Ovary (tissue), 9 donors: Measurements from ENCODE around the gene RPS15. TPM values are rescaled to one million over a fixed set of nuclear protein-coding genes. Genes with fewer than 3 reads are reported as not detected.

ENCODE experiments used
- DNase-seq, 5 donors: peaks; one replicate each; pipeline ENCODE4 v3.0.0-alpha.2; 2019 to 2020
- H3K27ac ChIP-seq, 2 donors: fragments of 200-600 bp; one replicate each; pipeline versions ENCODE4 v1.5.1 to v1.8.0; 2019 to 2022
- H3K27me3 ChIP-seq: fragments of 200-600 bp; one replicate; pipeline ENCODE4 v1.8.0; 2022
- H3K36me3 ChIP-seq: fragments of 200-600 bp; sonication (generic); one replicate; pipeline ENCODE4 v1.5.1; 2019
- H3K4me1 ChIP-seq: one replicate; pipeline ENCODE4 v1.8.1; 2013; ENCODE audit warnings: mild to moderate bottlenecking, moderate library complexity; ENCODE audit not compliant: insufficient read depth
- H3K4me3 ChIP-seq: fragments of 200-600 bp; sonication (generic); one replicate; pipeline ENCODE4 v1.5.1; 2017
- H3K9me3 ChIP-seq, 2 donors: fragments of 200-600 bp in 1 of 2; sonication (generic) in 1 of 2; one replicate each; pipeline versions ENCODE4 v1.5.1 to v1.8.1; 2013 to 2019; ENCODE audit warnings: mild to moderate bottlenecking in 1 of 2, moderate library complexity in 1 of 2
- EP300 ChIP-seq: sonication (generic); formaldehyde crosslinking; IDR thresholded peaks from one replicate; pipeline ENCODE4 v1.6.1; 2017; ENCODE audit warnings: antibody characterized with exemption
- POLR2A ChIP-seq: fragments of 450-650 bp; IDR thresholded peaks from one replicate; pipeline ENCODE4 v1.6.1; 2017; ENCODE audit warnings: antibody characterized with exemption, mild to moderate bottlenecking, moderate library complexity
- WGBS, 3 donors: extraction: QIAGEN DNeasy Blood & Tissue Kit in 1 of 3; methylation state at CpG; one replicate each; pipeline versions ENCODE4 v1.1.5 to v1.1.7; 2013 to 2017; 5-methylcytosine and 5-hydroxymethylcytosine counted together
- intact Hi-C, 4 donors: fragments of 100-400 bp; cut with DNase I; formaldehyde crosslinking; loops; one replicate each; pipeline versions ENCODE4 v1.11.0 to v1.15.1; 2022 to 2023
- polyA plus RNA-seq, 2 donors: library from polyadenylated mRNA; stranded (reverse); fragments of 200-250 nt in 1 of 2; fragments of 350-450 nt in 1 of 2; fragmentation: Illumina TruSeq in 1 of 2; extraction: RNeasy Lipid Tissue Mini Kit (QIAGEN cat#74804) in 1 of 2; gene quantifications; one replicate each; pipeline ENCODE4 v1.2.3, GENCODE V29; 2013 to 2014
- total RNA-seq, 7 donors: library from RNA; depleted of rRNA in 2 of 7; stranded (reverse); fragments of >200 nt in 2 of 7; fragmentation: NEBNext Ultra II Directional in 3 of 7; extraction: Animal tissue kit (Norgen Biotek cat#: 25700) in 3 of 7; gene quantifications; one replicate each; pipeline versions ENCODE4 v1.1.0 to v1.2.4, GENCODE V29; 2016 to 2023
- TF ChIP-seq, protein P1 (sequence below), 3 donors: fragments of 450-650 bp in 2 of 3; fragments of 200-600 bp in 1 of 3; IDR thresholded peaks; one replicate each; pipeline versions ENCODE4 v1.5.1 to v1.8.0; 2016 to 2022; ENCODE audit warnings: antibody characterized with exemption in 3 of 3, mild to moderate bottlenecking in 1 of 3
- donor health status: DM: no; HTN: no; CAD: no; lungs with moderate emphysema.
- donor health status: DM: no; HTN: no; CAD: no.
- donor health status: Bipolar disorder and iron deficiency.
- donor health status: DM: yes; HTN: yes; CAD: no.
- donor health status: DM: no; HTN: no; CAD: no.
- donor health status: DM: yes; HTN: yes; CAD: no.

The RPS15 gene
- total and polyA plus RNA-seq, 9 donors: 174 to 7,253 (median 2,328) TPM

- peak in 1 of 5 donors; percentile 43 for DNase-seq
- intact Hi-C loops: no loop called here
- Histone ChIP-seq H3K36me3 (no peaks in the 10 kb centered on the region), H3K9me3 (no peaks in the 10 kb centered on the region), H3K4me1 (peaks cover 35% of the 10 kb centered on the region), H3K4me3 (no peak overlapping the region), H3K27me3 (peaks cover 11% of the 10 kb centered on the region), H3K27ac (no peak overlapping the region)
- WGBS, 3 donors: 1 to 4% (median 1%) methylated on average over 23 to 47 of the region's 47 CpGs
- no peak for TF ChIP-seq EP300
- no peak for TF ChIP-seq POLR2A
- TF ChIP-seq, protein P1, sequence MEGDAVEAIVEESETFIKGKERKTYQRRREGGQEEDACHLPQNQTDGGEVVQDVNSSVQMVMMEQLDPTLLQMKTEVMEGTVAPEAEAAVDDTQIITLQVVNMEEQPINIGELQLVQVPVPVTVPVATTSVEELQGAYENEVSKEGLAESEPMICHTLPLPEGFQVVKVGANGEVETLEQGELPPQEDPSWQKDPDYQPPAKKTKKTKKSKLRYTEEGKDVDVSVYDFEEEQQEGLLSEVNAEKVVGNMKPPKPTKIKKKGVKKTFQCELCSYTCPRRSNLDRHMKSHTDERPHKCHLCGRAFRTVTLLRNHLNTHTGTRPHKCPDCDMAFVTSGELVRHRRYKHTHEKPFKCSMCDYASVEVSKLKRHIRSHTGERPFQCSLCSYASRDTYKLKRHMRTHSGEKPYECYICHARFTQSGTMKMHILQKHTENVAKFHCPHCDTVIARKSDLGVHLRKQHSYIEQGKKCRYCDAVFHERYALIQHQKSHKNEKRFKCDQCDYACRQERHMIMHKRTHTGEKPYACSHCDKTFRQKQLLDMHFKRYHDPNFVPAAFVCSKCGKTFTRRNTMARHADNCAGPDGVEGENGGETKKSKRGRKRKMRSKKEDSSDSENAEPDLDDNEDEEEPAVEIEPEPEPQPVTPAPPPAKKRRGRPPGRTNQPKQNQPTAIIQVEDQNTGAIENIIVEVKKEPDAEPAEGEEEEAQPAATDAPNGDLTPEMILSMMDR (IDR thresholded peaks at IDR 0.05): no peak
Measured at GRCh38 chr19:1468821-1469254, 30.6 kb downstream of the RPS15 start.

DNA sequence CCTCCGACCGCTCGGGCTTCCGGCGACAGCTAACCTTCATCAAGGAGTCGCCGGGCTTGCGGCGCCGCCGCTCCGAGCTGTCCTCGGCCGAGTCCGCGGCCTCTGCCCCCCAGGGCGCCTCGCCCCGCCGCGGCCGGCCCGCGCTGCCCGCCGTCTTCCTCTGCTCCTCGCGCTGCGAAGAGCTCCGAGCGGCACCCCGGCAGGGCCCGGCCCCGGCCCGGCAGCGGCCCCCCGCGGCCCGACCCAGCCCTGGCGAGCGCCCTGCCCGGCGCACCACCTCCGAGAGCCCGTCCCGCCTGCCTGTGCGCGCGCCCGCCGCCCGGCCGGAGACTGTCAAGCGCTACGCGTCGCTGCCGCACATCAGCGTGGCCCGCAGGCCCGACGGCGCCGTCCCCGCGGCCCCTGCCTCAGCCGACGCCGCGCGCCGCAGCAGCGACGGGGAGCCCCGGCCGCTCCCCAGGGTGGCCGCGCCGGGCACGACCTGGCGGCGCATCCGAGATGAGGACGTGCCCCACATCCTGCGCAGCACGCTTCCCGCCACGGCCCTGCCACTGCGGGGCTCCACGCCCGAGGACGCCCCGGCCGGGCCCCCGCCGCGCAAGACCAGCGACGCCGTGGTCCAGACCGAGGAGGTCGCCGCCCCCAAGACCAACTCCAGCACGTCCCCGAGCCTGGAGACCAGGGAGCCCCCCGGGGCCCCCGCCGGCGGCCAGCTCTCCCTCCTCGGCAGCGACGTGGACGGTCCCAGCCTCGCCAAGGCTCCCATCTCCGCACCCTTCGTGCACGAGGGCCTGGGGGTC is 31.3 kb downstream of the RPS15 start:
- no peak for DNase-seq
- 1 to 2% (median 2%) methylated on average over 54 to 117 of the region's 117 CpGs for WGBS, 3 donors
- Histone ChIP-seq H3K36me3 (no peaks in the 10 kb centered on the region), H3K9me3 (no peaks in the 10 kb centered on the region), H3K27me3 (peaks cover 11% of the 10 kb centered on the region), H3K4me1 (peaks cover 35% of the 10 kb centered on the region), H3K4me3 (peak overlapping the region; percentile 33), H3K27ac (no peak overlapping the region)
- TF ChIP-seq, protein P1 (IDR thresholded peaks at IDR 0.05): no peak
- TF ChIP-seq EP300 (no peak), POLR2A (no peak)
- intact Hi-C loops: no loop called here

GRCh38 chr19:1470055-1470304 is 31.8 kb downstream of the RPS15 start:
- peak overlapping the region; percentile 33 for H3K4me3 ChIP-seq
- 2% methylated on average over 17 to 22 of the region's 22 CpGs for WGBS, 3 donors
- H3K27ac ChIP-seq: no peak overlapping the region
- intact Hi-C loops: no loop called here
- peaks cover 35% of the 10 kb centered on the region for H3K4me1 ChIP-seq
- H3K9me3 ChIP-seq: no peaks in the 10 kb centered on the region
- DNase-seq: no peak
- no peak for TF ChIP-seq EP300
- no peak for TF ChIP-seq POLR2A
- TF ChIP-seq, protein P1 (IDR thresholded peaks at IDR 0.05): no peak
- peaks cover 11% of the 10 kb centered on the region for H3K27me3 ChIP-seq
- H3K36me3 ChIP-seq: no peaks in the 10 kb centered on the region

GRCh38 chr19:1470305-1471009 is 32.3 kb downstream of the RPS15 start:
- Histone ChIP-seq H3K4me1 (peaks cover 35% of the 10 kb centered on the region), H3K9me3 (no peaks in the 10 kb centered on the region), H3K27ac (no peak overlapping the region), H3K27me3 (peaks cover 11% of the 10 kb centered on the region), H3K4me3 (peak overlapping the region; percentile 33), H3K36me3 (no peaks in the 10 kb centered on the region)
- 0 to 1% (median 1%) methylated on average over 35 to 67 of the region's 67 CpGs for WGBS, 3 donors
- intact Hi-C loops: no loop called here
- TF ChIP-seq EP300 (no peak), POLR2A (no peak)
- TF ChIP-seq, protein P1 (IDR thresholded peaks at IDR 0.05): no peak
- peak in 4 of 5 donors; percentile 42 to 75 (median 64) for DNase-seq
